ENCODE measurements around the gene TSTD2.

DNA sequence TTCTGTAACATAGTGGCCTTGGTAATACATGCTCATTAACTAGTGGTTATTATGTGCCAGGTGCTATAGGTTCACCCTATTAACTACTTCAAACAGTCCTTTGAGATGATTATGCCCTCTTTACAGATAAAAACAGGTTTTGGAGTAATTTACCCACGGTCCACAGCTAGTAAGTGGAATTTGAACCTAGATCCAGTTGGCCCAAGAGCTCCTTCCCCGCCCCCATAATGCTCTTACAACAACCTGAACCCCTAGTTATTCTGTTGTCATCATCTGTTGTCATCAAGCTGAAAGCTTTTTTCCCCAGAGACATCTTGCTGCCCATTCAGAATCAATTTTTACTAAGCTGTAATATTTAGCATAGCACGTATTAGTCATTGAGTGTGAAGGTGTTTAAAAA, 40.8 kb upstream of the TSTD2 start:
- TF ChIP-seq, protein P1, sequence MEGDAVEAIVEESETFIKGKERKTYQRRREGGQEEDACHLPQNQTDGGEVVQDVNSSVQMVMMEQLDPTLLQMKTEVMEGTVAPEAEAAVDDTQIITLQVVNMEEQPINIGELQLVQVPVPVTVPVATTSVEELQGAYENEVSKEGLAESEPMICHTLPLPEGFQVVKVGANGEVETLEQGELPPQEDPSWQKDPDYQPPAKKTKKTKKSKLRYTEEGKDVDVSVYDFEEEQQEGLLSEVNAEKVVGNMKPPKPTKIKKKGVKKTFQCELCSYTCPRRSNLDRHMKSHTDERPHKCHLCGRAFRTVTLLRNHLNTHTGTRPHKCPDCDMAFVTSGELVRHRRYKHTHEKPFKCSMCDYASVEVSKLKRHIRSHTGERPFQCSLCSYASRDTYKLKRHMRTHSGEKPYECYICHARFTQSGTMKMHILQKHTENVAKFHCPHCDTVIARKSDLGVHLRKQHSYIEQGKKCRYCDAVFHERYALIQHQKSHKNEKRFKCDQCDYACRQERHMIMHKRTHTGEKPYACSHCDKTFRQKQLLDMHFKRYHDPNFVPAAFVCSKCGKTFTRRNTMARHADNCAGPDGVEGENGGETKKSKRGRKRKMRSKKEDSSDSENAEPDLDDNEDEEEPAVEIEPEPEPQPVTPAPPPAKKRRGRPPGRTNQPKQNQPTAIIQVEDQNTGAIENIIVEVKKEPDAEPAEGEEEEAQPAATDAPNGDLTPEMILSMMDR (IDR thresholded peaks at IDR 0.05; ENCODE audit: low read depth, low read length, poor library complexity, severe bottlenecking), result no peak
- no peak for TF ChIP-seq EZH2phosphoT487 (IDR thresholded peaks at IDR 0.05; ENCODE audit: borderline replicate concordance, low read length)
